ENCODE measurements around the gene PLEKHO2.

Gene PLEKHO2

GRCh38 chr15:64851503-64851840 lies 9.8 kb downstream of the PLEKHO2 start:
- no peak for TF ChIP-seq BACH2 (CRISPR knock-in tag; IDR thresholded peaks at IDR 0.05; ENCODE audit: borderline replicate concordance)
- TF ChIP-seq PATZ1 (CRISPR knock-in tag; IDR thresholded peaks at IDR 0.05; ENCODE audit: borderline replicate concordance): no peak
- TF ChIP-seq CREB5 (CRISPR knock-in tag; IDR thresholded peaks at IDR 0.05; ENCODE audit: low read depth): no peak

GRCh38 chr15:64854041-64854440 lies 12.3 kb downstream of the PLEKHO2 start:
- ATAC-seq: peak; percentile 17; the same call in 2 of the 3 replicates
- no peak for TF ChIP-seq ESRRG (CRISPR knock-in tag; IDR thresholded peaks at IDR 0.05)
- no peak for TF ChIP-seq PATZ1 (CRISPR knock-in tag; IDR thresholded peaks at IDR 0.05; ENCODE audit: borderline replicate concordance)
- TF ChIP-seq BACH2 (CRISPR knock-in tag; IDR thresholded peaks at IDR 0.05; ENCODE audit: borderline replicate concordance): no peak
- no peak for TF ChIP-seq ZFP30 (CRISPR knock-in tag; IDR thresholded peaks at IDR 0.05)
- no peak for TF ChIP-seq ISL1 (CRISPR knock-in tag; IDR thresholded peaks at IDR 0.05)
- TF ChIP-seq ZNF8 (CRISPR knock-in tag; IDR thresholded peaks at IDR 0.05): no peak
- no peak for TF ChIP-seq ZNF70 (CRISPR knock-in tag; IDR thresholded peaks at IDR 0.05)
- no peak for TF ChIP-seq ZNF565 (CRISPR knock-in tag; conservative IDR thresholded peaks at IDR 0.05; ENCODE audit: low read depth)
- TF ChIP-seq ZFP3 (CRISPR knock-in tag; IDR thresholded peaks at IDR 0.05): no peak
- TF ChIP-seq GLIS3 (CRISPR knock-in tag; IDR thresholded peaks at IDR 0.05): no peak
- no peak for TF ChIP-seq TOX (CRISPR knock-in tag; IDR thresholded peaks at IDR 0.05; ENCODE audit: borderline replicate concordance)
- TF ChIP-seq CSRNP3 (CRISPR knock-in tag; IDR thresholded peaks at IDR 0.05): no peak
- TF ChIP-seq SNAI2 (CRISPR knock-in tag; IDR thresholded peaks at IDR 0.05): no peak
- TF ChIP-seq PPARA (CRISPR knock-in tag; IDR thresholded peaks at IDR 0.05; ENCODE audit: borderline replicate concordance): no peak
- no peak for TF ChIP-seq RARB (CRISPR knock-in tag; IDR thresholded peaks at IDR 0.05)
- no peak for TF ChIP-seq CREB5 (CRISPR knock-in tag; IDR thresholded peaks at IDR 0.05; ENCODE audit: low read depth)

More at GRCh38 chr15:64851503-64851840, 9.8 kb downstream of the PLEKHO2 start:
- ATAC-seq: peak; percentile 83

- TF ChIP-seq TOX (CRISPR knock-in tag; IDR thresholded peaks at IDR 0.05; ENCODE audit: borderline replicate concordance) (no peak), SNAI2 (CRISPR knock-in tag; IDR thresholded peaks at IDR 0.05) (no peak), ZFP30 (CRISPR knock-in tag; IDR thresholded peaks at IDR 0.05) (no peak), OSR1 (CRISPR knock-in tag; IDR thresholded peaks at IDR 0.05) (no peak), ZC3H10 (CRISPR knock-in tag; IDR thresholded peaks at IDR 0.05) (no peak), CSDC2 (CRISPR knock-in tag; IDR thresholded peaks at IDR 0.05) (no peak), PATZ1 (CRISPR knock-in tag; IDR thresholded peaks at IDR 0.05; ENCODE audit: borderline replicate concordance) (no peak), ARNTL (CRISPR knock-in tag; IDR thresholded peaks at IDR 0.05; ENCODE audit: borderline replicate concordance, low read depth) (no peak), ZNF70 (CRISPR knock-in tag; IDR thresholded peaks at IDR 0.05) (no peak), TCF4 (CRISPR knock-in tag; IDR thresholded peaks at IDR 0.05; ENCODE audit: borderline replicate concordance) (no peak), ESRRG (CRISPR knock-in tag; IDR thresholded peaks at IDR 0.05) (no peak), ISL1 (CRISPR knock-in tag; IDR thresholded peaks at IDR 0.05) (no peak), GLIS3 (CRISPR knock-in tag; IDR thresholded peaks at IDR 0.05) (no peak), POU6F1 (CRISPR knock-in tag; IDR thresholded peaks at IDR 0.05; ENCODE audit: borderline replicate concordance, low read depth) (no peak), CSRNP3 (CRISPR knock-in tag; IDR thresholded peaks at IDR 0.05) (no peak), ZNF8 (CRISPR knock-in tag; IDR thresholded peaks at IDR 0.05) (no peak), PPARA (CRISPR knock-in tag; IDR thresholded peaks at IDR 0.05; ENCODE audit: borderline replicate concordance) (no peak), RARB (CRISPR knock-in tag; IDR thresholded peaks at IDR 0.05) (no peak), CREB5 (CRISPR knock-in tag; IDR thresholded peaks at IDR 0.05; ENCODE audit: low read depth) (no peak)
- no peak for ATAC-seq
These were observed 12.8 kb downstream of the PLEKHO2 start for GRCh38 chr15:64854526-64854925.
